ENCODE results near the gene CCDC127. TPM values are rescaled to one million over a fixed set of nuclear protein-coding genes. Genes with fewer than 3 reads are reported as not detected.

The CCDC127 gene
- total RNA-seq, 4 donors from 2014 or later: 1.2 to 4.9 (median 4.8) TPM

DNA sequence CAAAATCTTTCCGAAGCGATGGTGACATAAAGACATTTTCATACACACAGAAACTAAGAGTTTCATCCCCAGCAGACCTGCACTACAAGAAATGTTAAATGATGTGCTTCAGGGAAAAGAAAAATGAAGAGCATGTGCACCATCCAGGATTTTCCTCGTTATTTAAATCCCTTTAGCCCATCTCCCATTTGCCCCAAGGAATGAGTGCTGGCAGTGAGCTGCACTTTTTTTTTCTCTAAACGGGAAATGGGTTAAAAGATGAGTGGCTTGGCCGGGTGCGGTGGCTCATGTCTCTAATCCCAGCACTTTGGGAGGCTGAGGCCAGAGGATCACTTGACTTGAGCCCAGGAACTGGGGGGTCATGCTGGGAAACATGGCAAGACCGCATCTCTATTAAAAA is 33.5 kb downstream of the CCDC127 start:
- Histone ChIP-seq H3K4me3 (no peak overlapping the region), H3K36me3 (no peaks in the 10 kb centered on the region), H3K27ac (no peak overlapping the region), H3K4me1 (peaks cover 4 to 10% (median 8%) of the 10 kb centered on the region in 4 donors), H3K9me3 (no peaks in the 10 kb centered on the region), H3K27me3 (no peaks in the 10 kb centered on the region)
- no peak for DNase-seq
- intact Hi-C loops (cut with DNase I; ENCODE audit: low total_unique reads) (no loop called here), in situ Hi-C loops (cut with MboI; ENCODE audit: low pct_ligation_motif_present in 1 of 4, low pct_unique_long_range_greater_than_20kb in 1 of 4, low sequenced_read_pairs in 3 of 4) (no loop called here)
- WGBS, 2 donors (ENCODE audit: low coverage in 1 of 2): 71 to 77% methylated on average over 6 to 7 of the region's 7 CpGs
- TF ChIP-seq POLR2A (IDR thresholded peaks at IDR 0.05): no peak

DNA sequence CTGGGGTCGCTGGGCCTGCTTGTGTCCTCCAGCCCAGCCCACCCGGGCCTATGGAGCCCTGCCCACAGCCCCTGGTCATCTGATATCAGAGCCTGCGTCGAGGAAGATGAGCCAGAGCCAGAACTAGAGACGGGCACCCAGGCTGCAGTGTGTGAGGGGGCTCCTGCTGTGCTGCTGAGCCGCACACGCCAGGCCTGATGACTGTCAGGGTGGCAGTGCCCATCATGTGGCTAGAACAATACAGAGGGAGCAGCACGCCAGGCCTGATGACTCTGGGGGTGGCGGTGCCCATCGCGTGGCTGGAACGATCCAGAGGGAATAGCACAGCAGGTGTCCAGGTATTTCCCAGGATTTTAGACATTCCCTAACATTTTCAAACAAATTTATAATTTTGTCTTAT is 35.8 kb downstream of the CCDC127 start:
- Histone ChIP-seq H3K9me3 (no peaks in the 10 kb centered on the region), H3K27me3 (no peaks in the 10 kb centered on the region), H3K4me3 (no peak overlapping the region), H3K4me1 (no peaks in the 10 kb centered on the region), H3K27ac (no peak overlapping the region), H3K36me3 (no peaks in the 10 kb centered on the region)
- no peak for DNase-seq
- in situ Hi-C loops (cut with MboI; ENCODE audit: low pct_ligation_motif_present in 1 of 4, low pct_unique_long_range_greater_than_20kb in 1 of 4, low sequenced_read_pairs in 3 of 4) (no loop called here), intact Hi-C loops (cut with DNase I; ENCODE audit: low total_unique reads) (no loop called here)
- TF ChIP-seq POLR2A (IDR thresholded peaks at IDR 0.05) (no peak), POLR2AphosphoS5 (IDR thresholded peaks at IDR 0.05) (no peak), EP300 (IDR thresholded peaks at IDR 0.05; ENCODE audit: low read depth) (no peak)
- TF ChIP-seq, protein P1, sequence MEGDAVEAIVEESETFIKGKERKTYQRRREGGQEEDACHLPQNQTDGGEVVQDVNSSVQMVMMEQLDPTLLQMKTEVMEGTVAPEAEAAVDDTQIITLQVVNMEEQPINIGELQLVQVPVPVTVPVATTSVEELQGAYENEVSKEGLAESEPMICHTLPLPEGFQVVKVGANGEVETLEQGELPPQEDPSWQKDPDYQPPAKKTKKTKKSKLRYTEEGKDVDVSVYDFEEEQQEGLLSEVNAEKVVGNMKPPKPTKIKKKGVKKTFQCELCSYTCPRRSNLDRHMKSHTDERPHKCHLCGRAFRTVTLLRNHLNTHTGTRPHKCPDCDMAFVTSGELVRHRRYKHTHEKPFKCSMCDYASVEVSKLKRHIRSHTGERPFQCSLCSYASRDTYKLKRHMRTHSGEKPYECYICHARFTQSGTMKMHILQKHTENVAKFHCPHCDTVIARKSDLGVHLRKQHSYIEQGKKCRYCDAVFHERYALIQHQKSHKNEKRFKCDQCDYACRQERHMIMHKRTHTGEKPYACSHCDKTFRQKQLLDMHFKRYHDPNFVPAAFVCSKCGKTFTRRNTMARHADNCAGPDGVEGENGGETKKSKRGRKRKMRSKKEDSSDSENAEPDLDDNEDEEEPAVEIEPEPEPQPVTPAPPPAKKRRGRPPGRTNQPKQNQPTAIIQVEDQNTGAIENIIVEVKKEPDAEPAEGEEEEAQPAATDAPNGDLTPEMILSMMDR (IDR thresholded peaks at IDR 0.05): no peak
- WGBS, 2 donors (ENCODE audit: low coverage in 1 of 2): 90 to 100% methylated on average over 1 to 11 of the region's 12 CpGs

DNA sequence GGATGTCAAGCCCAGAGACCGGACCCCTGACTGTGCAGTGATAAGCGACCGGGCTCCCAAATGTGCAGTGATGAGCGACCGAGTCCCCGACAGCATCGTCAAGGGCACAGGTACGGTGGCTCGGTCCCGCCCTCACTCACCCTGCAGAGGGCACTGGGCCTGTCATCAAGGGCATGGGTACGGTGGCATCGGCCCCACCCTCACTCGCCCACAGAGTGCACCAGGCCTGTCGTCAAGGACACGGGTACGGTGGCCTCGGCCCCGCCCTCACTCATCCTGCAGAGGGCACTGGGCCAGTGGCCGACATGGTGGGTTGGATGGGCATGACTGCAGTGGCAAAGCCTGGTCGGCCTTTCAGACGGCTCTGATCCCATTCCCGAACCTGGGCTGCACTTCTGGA is 36.4 kb downstream of the CCDC127 start:
- in situ Hi-C loops (cut with MboI; ENCODE audit: low pct_ligation_motif_present in 1 of 4, low pct_unique_long_range_greater_than_20kb in 1 of 4, low sequenced_read_pairs in 3 of 4) (no loop called here), intact Hi-C loops (cut with DNase I; ENCODE audit: low total_unique reads) (no loop called here)
- TF ChIP-seq, protein P1 (IDR thresholded peaks at IDR 0.05): no peak
- TF ChIP-seq POLR2AphosphoS5 (IDR thresholded peaks at IDR 0.05): no peak
- TF ChIP-seq POLR2A (IDR thresholded peaks at IDR 0.05): no peak
- no peak for TF ChIP-seq EP300 (IDR thresholded peaks at IDR 0.05; ENCODE audit: low read depth)
- 86% methylated on average over 22 of the region's 22 CpGs; no CpG with 5 or more reads in 1 of the 2 donors for WGBS, 2 donors (ENCODE audit: low coverage in 1 of 2)
- Histone ChIP-seq H3K27ac (no peak overlapping the region), H3K4me1 (no peaks in the 10 kb centered on the region), H3K36me3 (no peaks in the 10 kb centered on the region), H3K4me3 (no peak overlapping the region), H3K9me3 (no peaks in the 10 kb centered on the region), H3K27me3 (no peaks in the 10 kb centered on the region)
- DNase-seq: no peak

DNA sequence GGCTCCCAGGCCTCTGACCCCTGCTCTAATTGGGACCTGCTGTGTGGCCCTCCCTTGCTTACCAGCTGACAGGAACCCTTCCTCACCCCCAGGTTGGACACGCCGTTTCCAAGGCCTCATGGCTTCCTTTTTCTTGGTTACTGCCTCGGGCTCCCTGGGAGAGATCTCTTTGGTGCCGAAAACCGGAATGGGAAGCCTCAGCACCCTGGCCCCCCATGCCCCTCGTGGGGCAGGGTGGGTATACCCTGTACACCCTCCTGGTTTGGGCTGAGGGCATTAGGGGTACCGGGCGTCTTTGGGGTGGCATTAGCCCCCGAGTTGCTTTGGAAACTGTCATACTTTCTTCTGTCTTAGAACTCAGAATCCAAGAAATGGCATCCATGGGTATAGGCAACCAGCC is 36.8 kb downstream of the CCDC127 start:
- no peak for DNase-seq

More for the DNA sequence above, 36.8 kb downstream of the CCDC127 start:
- Histone ChIP-seq H3K36me3 (no peaks in the 10 kb centered on the region), H3K27ac (no peak overlapping the region), H3K9me3 (no peaks in the 10 kb centered on the region), H3K4me1 (no peaks in the 10 kb centered on the region), H3K4me3 (no peak overlapping the region), H3K27me3 (no peaks in the 10 kb centered on the region)
- WGBS, 2 donors (ENCODE audit: low coverage in 1 of 2): 80 to 86% methylated on average over 1 to 9 of the region's 9 CpGs
- in situ Hi-C loops (cut with MboI; ENCODE audit: low pct_ligation_motif_present in 1 of 4, low pct_unique_long_range_greater_than_20kb in 1 of 4, low sequenced_read_pairs in 3 of 4) (no loop called here), intact Hi-C loops (cut with DNase I; ENCODE audit: low total_unique reads) (no loop called here)
- TF ChIP-seq EP300 (IDR thresholded peaks at IDR 0.05; ENCODE audit: low read depth) (no peak), POLR2A (IDR thresholded peaks at IDR 0.05) (no peak), POLR2AphosphoS5 (IDR thresholded peaks at IDR 0.05) (no peak)
- TF ChIP-seq, protein P1 (IDR thresholded peaks at IDR 0.05): no peak
